HCT116 (cell line): Measurements from ENCODE around the gene PRDX3. TPM values are rescaled to one million over a fixed set of nuclear protein-coding genes. Genes with fewer than 3 reads are reported as not detected.
"Not testable (repeated sequence)": the region's sequence is repeated elsewhere in the genome, so short reads cannot be mapped to it uniquely, and the experiment has no call there.

Source experiments
- ATAC-seq: fragments of 200-7000 bp; cut with Tn5 transposase; 2 replicates; pipeline ENCODE4 v1.9.1; 2020; ENCODE audit warnings: mild to moderate bottlenecking, moderate library complexity
- BruUV-seq: library from RNA; stranded (reverse); fragments of 400-500 nt; replicated peaks from 2 replicates; lab custom pipeline; 2021; lab: Mats Ljungman, UMichigan
- CTCF ChIA-PET: fragments of 300-600 bp; sonication (Branson Sonifier 250); formaldehyde crosslinking; loops from one replicate; lab custom pipeline; 2021; ENCODE audit warnings: antibody characterized with exemption; lab: Charles Lee
- POLR2A ChIA-PET: fragments of 300-600, 350-600 bp; sonication (Branson Sonifier 250); formaldehyde crosslinking; loops from one replicate; lab custom pipeline; 2021; ENCODE audit warnings: antibody characterized with exemption; lab: Charles Lee
- RAD21 ChIA-PET, 2 experiments: fragments of 300-600 bp; sonication (Branson Sonifier 250); formaldehyde crosslinking; loops; one replicate each; lab custom pipeline; 2023; ENCODE audit warnings: low total read pairs in 2 of 2; ENCODE audit not compliant: uncharacterized antibody in 2 of 2, unreplicated experiment in 2 of 2, low non-redundant PET in 1 of 2; lab: Charles Lee
- DNase-seq: peaks from one replicate; pipeline ENCODE4 v3.0.0-alpha.2; 2010; ENCODE audit warnings: low read depth, low spot score
- H2AFZ ChIP-seq: fragments of 200-600 bp; shearing (Covaris generic), sonication (generic); 2 replicates; pipeline ENCODE4 v1.6.1; 2017; ENCODE audit warnings: low read depth, mixed run types, mixed read lengths, antibody characterized with exemption, low read length; ENCODE audit not compliant: poor library complexity, severe bottlenecking
- H3K27ac ChIP-seq: 2 replicates; pipeline ENCODE4 v1.5.1; 2012; ENCODE audit warnings: low read depth, low read length
- H3K27me3 ChIP-seq: fragments of 200-600 bp; sonication (generic); 2 replicates; pipeline ENCODE4 v1.6.1; 2016; ENCODE audit warnings: mixed run types, low read length, mixed read lengths; ENCODE audit not compliant: insufficient read depth
- H3K36me3 ChIP-seq, 2 experiments: fragments of 200-500 bp in 1 of 2; fragments of 200-600 bp in 1 of 2; sonication (Bioruptor generic) in 1 of 2; sonication (generic) in 1 of 2; 2 replicates each; pipeline versions ENCODE4 v1.5.1 to v1.6.1; 2014 to 2016; ENCODE audit warnings: low read length in 2 of 2, inconsistent platforms in 1 of 2, mixed read lengths in 1 of 2, mixed run types in 1 of 2; ENCODE audit not compliant: insufficient read depth in 2 of 2, control insufficient read depth in 1 of 2
- H3K4me1 ChIP-seq, 2 experiments: fragments of 200-600 bp in 1 of 2; sonication (generic) in 1 of 2; 2 replicates each; pipeline versions ENCODE4 v1.5.1 to v1.6.1; 2012 to 2017; ENCODE audit warnings: low read length in 2 of 2, inconsistent platforms in 1 of 2, mild to moderate bottlenecking in 1 of 2, mixed read lengths in 1 of 2, mixed run types in 1 of 2, moderate library complexity in 1 of 2; ENCODE audit not compliant: insufficient read depth in 2 of 2, control insufficient read depth in 1 of 2
- H3K4me2 ChIP-seq: fragments of 200-600 bp; sonication (generic); 2 replicates; pipeline ENCODE4 v1.6.1; 2017; ENCODE audit warnings: mixed run types, low read length, mixed read lengths
- H3K4me3 ChIP-seq, 2 experiments: fragments of 200-600 bp in 1 of 2; sonication (generic) in 1 of 2; replicated peaks in 1 of 2; 2 replicates each; pipeline ENCODE4 v1.5.1; 2011 to 2016; ENCODE audit warnings: low read length in 2 of 2, control low read depth in 1 of 2, low read depth in 1 of 2, mild to moderate bottlenecking in 1 of 2, mixed read lengths in 1 of 2, mixed run types in 1 of 2
- H3K79me2 ChIP-seq: fragments of 200-600 bp; sonication (generic); 2 replicates; pipeline ENCODE4 v1.6.1; 2017; ENCODE audit warnings: mild to moderate bottlenecking, mixed run types, low read length, moderate library complexity, mixed read lengths; ENCODE audit not compliant: insufficient read depth
- H3K9ac ChIP-seq: fragments of 200-600 bp; sonication (generic); 2 replicates; pipeline ENCODE4 v1.6.1; 2016; ENCODE audit warnings: low read length, mixed read lengths
- H3K9me2 ChIP-seq: fragments of 200-600 bp; sonication (generic), shearing (Covaris generic); 2 replicates; pipeline ENCODE4 v1.6.1; 2017; ENCODE audit warnings: mixed run types, mild to moderate bottlenecking, moderate library complexity; ENCODE audit not compliant: insufficient read depth
- H3K9me3 ChIP-seq, 2 experiments: fragments of 200-500 bp in 1 of 2; fragments of 200-600 bp in 1 of 2; sonication (Bioruptor generic) in 1 of 2; sonication (generic) in 1 of 2; 2 replicates each; pipeline ENCODE4 v1.6.1; 2014 to 2017; ENCODE audit warnings: low read length in 2 of 2, mixed read lengths in 2 of 2, inconsistent platforms in 1 of 2, low read depth in 1 of 2, mild to moderate bottlenecking in 1 of 2, mixed run types in 1 of 2, moderate library complexity in 1 of 2; ENCODE audit not compliant: control insufficient read depth in 1 of 2, insufficient read depth in 1 of 2
- H4K20me1 ChIP-seq: fragments of 200-600 bp; sonication (generic), shearing (Covaris generic); 2 replicates; pipeline ENCODE4 v1.6.1; 2017; ENCODE audit warnings: mixed run types, mild to moderate bottlenecking, moderate library complexity; ENCODE audit not compliant: insufficient read depth
- CBX3 ChIP-seq: IDR thresholded peaks from 2 replicates; pipeline ENCODE4 v1.6.1; 2012; ENCODE audit warnings: low read depth
- CTCF ChIP-seq, 3 experiments: fragments of 200-600 bp in 1 of 3; sonication (generic) in 1 of 3; IDR thresholded peaks in 2 of 3; conservative IDR thresholded peaks in 1 of 3; 2 replicates each; pipeline ENCODE4 v1.5.1; 2012 to 2017; ENCODE audit warnings: low read depth in 2 of 3, low read length in 2 of 3, antibody characterized with exemption in 1 of 3, borderline replicate concordance in 1 of 3, control low read depth in 1 of 3, mild to moderate bottlenecking in 1 of 3, mixed read lengths in 1 of 3, mixed run types in 1 of 3, moderate library complexity in 1 of 3; ENCODE audit not compliant: insufficient read depth in 1 of 3
- EGR1 ChIP-seq: IDR thresholded peaks from 2 replicates; pipeline ENCODE4 v1.6.1; 2012; ENCODE audit warnings: low read depth
- ELF1 ChIP-seq: IDR thresholded peaks from 2 replicates; pipeline ENCODE4 v1.6.1; 2012; ENCODE audit warnings: low read depth, borderline replicate concordance
- MAX ChIP-seq: IDR thresholded peaks from 2 replicates; pipeline ENCODE4 v1.6.1; 2012
- RAD21 ChIP-seq: IDR thresholded peaks from 2 replicates; pipeline ENCODE4 v1.6.1; 2012; ENCODE audit warnings: low read depth, mild to moderate bottlenecking
- SIN3A ChIP-seq: IDR thresholded peaks from 2 replicates; pipeline ENCODE4 v1.6.1; 2012; ENCODE audit warnings: low read depth
- SP1 ChIP-seq: IDR thresholded peaks from 2 replicates; pipeline ENCODE4 v1.6.1; 2012; ENCODE audit warnings: low read depth
- intact Hi-C: fragments of 100-400 bp; cut with micrococcal nuclease; formaldehyde crosslinking; loops from 2 replicates; pipeline ENCODE4 v1.10.0; 2022
- total RNA-seq: library from RNA; stranded (reverse); gene quantifications from one replicate; pipeline ENCODE4 v1.2.1, GENCODE V29; 2021; ENCODE audit not compliant: unreplicated experiment

Gene PRDX3
- total RNA-seq, 1 experiment from 2014 or later = 281 TPM

- DNase-seq, H3K4me1 ChIP-seq, H3K79me2 ChIP-seq, H2AFZ ChIP-seq, H3K9ac ChIP-seq, intact Hi-C loops, H4K20me1 ChIP-seq, CTCF ChIA-PET, BruUV-seq, H3K4me3 ChIP-seq, ATAC-seq, H3K9me2 ChIP-seq, H3K4me2 ChIP-seq, RAD21 ChIA-PET, POLR2A ChIA-PET, H3K9me3 ChIP-seq, H3K27me3 ChIP-seq, H3K27ac ChIP-seq: not testable (repeated sequence)
- peaks cover 49 to 65% of the 10 kb centered on the region in 2 experiments for H3K36me3 ChIP-seq
Measured at GRCh38 chr10:119151601-119152000, 27.0 kb downstream of the PRDX3 start.

GRCh38 chr10:119149729-119150128, 28.9 kb downstream of the PRDX3 start:
- Histone ChIP-seq H3K9ac (no peak overlapping the region), H3K4me3 (no peak overlapping the region), H3K27me3 (no peaks in the 10 kb centered on the region), H4K20me1 (no peaks in the 10 kb centered on the region)
- POLR2A ChIA-PET = no interaction called here
- no TSS peak for BruUV-seq
- TF ChIP-seq EGR1 (no peak), SIN3A (no peak), MAX (no peak), RAD21 (peak; percentile 56), SP1 (no peak), CTCF (IDR thresholded peaks at IDR 0.05 in 2 of 3, conservative IDR thresholded peaks at IDR 0.05 in 1 of 3; ENCODE audit: borderline replicate concordance in 1 of 3, insufficient read depth in 1 of 3, low read depth in 2 of 3, low read length in 2 of 3) (peak; percentile 17 to 53 (median 52); a peak in 5 of 6 replicates), ELF1 (no peak), CBX3 (no peak)
- TF ChIP-seq, all 23 proteins: peak for 2
- Histone ChIP-seq H3K79me2 (no peaks in the 10 kb centered on the region), H3K4me2 (no peak overlapping the region), H3K9me3 (no peaks in the 10 kb centered on the region), H2AFZ (no peak overlapping the region), H3K27ac (no peak overlapping the region), H3K4me1 (no peaks in the 10 kb centered on the region), H3K36me3 (peaks cover 39 to 48% of the 10 kb centered on the region in 2 experiments), H3K9me2 (no peaks in the 10 kb centered on the region)
- CTCF ChIA-PET = no interaction called here
- intact Hi-C loops = no loop called here
- ATAC-seq = peak; percentile 93
- no peak for DNase-seq
- RAD21 ChIA-PET = interaction anchor here in 1 of 2 experiments (0.6 kb wide), 1 partner anchor 60 kb away, joined by 4 read pairs; no protein-coding TSS in a partner anchor
